KMS-11 (cell line): Measurements from ENCODE around the gene CTU2.

Source experiments
- H2AFZ ChIP-seq: fragments of 200-600 bp; sonication (generic); 2 replicates; pipeline ENCODE4 v1.6.1; 2016; ENCODE audit warnings: antibody characterized with exemption, mixed run types, low read depth
- H3K27ac ChIP-seq: fragments of 200-600 bp; sonication (generic); 2 replicates; pipeline ENCODE4 v1.6.1; 2016; ENCODE audit warnings: mild to moderate bottlenecking, mixed run types
- H3K27me3 ChIP-seq: fragments of 200-600 bp; sonication (generic); 2 replicates; pipeline ENCODE4 v1.6.1; 2017; ENCODE audit warnings: mild to moderate bottlenecking, low read depth, mixed run types, moderate library complexity; ENCODE audit not compliant: insufficient read depth
- H3K36me3 ChIP-seq: fragments of 200-600 bp; sonication (generic); 2 replicates; pipeline ENCODE4 v1.6.1; 2017; ENCODE audit warnings: mild to moderate bottlenecking, mixed run types; ENCODE audit not compliant: insufficient read depth
- H3K4me1 ChIP-seq: fragments of 200-600 bp; sonication (generic); 2 replicates; pipeline ENCODE4 v1.6.1; 2016; ENCODE audit warnings: mild to moderate bottlenecking, low read depth, mixed run types; ENCODE audit not compliant: poor library complexity, severe bottlenecking
- H3K4me2 ChIP-seq: fragments of 200-600 bp; sonication (generic); 2 replicates; pipeline ENCODE4 v1.7.0; 2016; ENCODE audit warnings: mild to moderate bottlenecking, mixed run types
- H3K4me3 ChIP-seq: fragments of 200-600 bp; sonication (generic); IDR thresholded peaks from 2 replicates; pipeline ENCODE4 v1.6.1; 2017; ENCODE audit warnings: low read depth, low read length, mixed read lengths; ENCODE audit not compliant: insufficient read depth
- H3K79me2 ChIP-seq: fragments of 200-600 bp; sonication (generic); 2 replicates; pipeline ENCODE4 v1.6.1; 2016; ENCODE audit warnings: low read depth, mixed run types; ENCODE audit not compliant: insufficient read depth
- H3K9ac ChIP-seq: fragments of 200-600 bp; sonication (generic); 2 replicates; pipeline ENCODE4 v1.6.1; 2016; ENCODE audit warnings: mild to moderate bottlenecking, mixed run types
- H4K20me1 ChIP-seq: fragments of 200-600 bp; sonication (generic); 2 replicates; pipeline ENCODE4 v1.6.1; 2016; ENCODE audit warnings: mild to moderate bottlenecking, mixed run types; ENCODE audit not compliant: insufficient read depth
- CTCF ChIP-seq: fragments of 200-600 bp; sonication (generic); conservative IDR thresholded peaks from 2 replicates; pipeline ENCODE4 v1.6.1; 2017; ENCODE audit warnings: low read depth, mild to moderate bottlenecking, antibody characterized with exemption, low read length, moderate library complexity, mixed read lengths

Gene CTU2

DNA sequence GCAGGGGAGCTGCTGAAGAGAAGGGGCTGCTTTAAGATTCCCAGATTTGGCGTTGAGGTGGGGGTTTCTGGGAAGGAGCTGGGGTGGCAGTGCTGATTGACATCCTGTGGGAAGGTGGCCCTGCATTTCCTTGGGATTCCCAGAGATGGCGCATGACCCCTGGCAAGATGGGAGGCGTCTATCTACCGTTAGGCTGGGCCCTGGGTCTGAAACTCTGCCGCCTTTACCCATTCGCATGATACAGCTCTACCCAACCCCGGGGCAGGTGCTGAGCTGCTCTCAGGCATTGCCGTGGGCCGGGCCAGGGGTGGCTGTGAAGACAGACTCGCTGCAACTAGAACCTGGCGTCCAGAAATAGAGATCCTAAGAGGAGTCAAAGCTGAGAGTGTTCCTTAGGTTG, 33.5 kb upstream of the CTU2 start:
- H4K20me1 ChIP-seq = no peaks in the 10 kb centered on the region
- H3K4me1 ChIP-seq = no peaks in the 10 kb centered on the region
- no peak for TF ChIP-seq CTCF
- H3K4me3 ChIP-seq = no peak overlapping the region
- no peak overlapping the region for H3K27ac ChIP-seq
- H3K27me3 ChIP-seq = no peaks in the 10 kb centered on the region
- H3K9ac ChIP-seq = no peak overlapping the region
- no peak overlapping the region for H2AFZ ChIP-seq
- H3K79me2 ChIP-seq = no peaks in the 10 kb centered on the region
- no peak overlapping the region for H3K4me2 ChIP-seq
- H3K36me3 ChIP-seq = no peaks in the 10 kb centered on the region

DNA sequence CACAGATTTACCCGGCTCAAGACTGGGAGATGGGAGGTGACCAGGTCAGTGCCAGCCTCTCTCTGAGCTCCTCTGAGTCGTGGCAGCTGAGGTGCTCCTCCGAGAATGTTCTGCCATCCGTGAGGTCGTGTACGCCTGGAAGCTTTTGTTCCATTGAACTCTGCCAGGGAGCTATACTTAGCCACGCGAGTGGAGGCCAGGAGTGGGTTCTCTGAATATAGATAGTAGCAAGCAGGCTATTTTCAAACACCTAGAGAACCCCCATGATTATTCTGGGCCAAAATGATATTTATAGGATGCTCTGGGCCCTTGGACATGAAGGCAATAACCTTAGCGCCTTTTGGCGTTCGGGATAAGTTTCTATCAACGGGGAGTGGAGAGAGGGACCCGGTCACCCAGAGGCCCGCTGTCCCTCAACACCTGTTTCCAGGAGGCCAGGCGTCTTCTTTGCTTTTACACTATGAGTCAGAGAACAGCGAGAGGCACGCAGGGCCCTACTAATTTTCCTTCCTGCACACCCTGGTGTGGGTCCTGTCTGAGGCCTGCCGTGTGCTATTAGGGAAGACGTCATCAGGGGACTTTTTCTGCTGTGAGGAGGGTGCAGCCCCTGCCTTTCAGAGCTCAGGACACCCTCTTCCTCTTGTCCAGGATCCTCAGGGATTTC, 32.5 kb upstream of the CTU2 start:
- Histone ChIP-seq H3K9ac (no peak overlapping the region), H4K20me1 (no peaks in the 10 kb centered on the region), H3K4me2 (no peak overlapping the region), H3K4me1 (no peaks in the 10 kb centered on the region), H3K36me3 (no peaks in the 10 kb centered on the region), H3K27ac (no peak overlapping the region), H2AFZ (no peak overlapping the region), H3K79me2 (no peaks in the 10 kb centered on the region), H3K27me3 (no peaks in the 10 kb centered on the region), H3K4me3 (no peak overlapping the region)
- no peak for TF ChIP-seq CTCF

DNA sequence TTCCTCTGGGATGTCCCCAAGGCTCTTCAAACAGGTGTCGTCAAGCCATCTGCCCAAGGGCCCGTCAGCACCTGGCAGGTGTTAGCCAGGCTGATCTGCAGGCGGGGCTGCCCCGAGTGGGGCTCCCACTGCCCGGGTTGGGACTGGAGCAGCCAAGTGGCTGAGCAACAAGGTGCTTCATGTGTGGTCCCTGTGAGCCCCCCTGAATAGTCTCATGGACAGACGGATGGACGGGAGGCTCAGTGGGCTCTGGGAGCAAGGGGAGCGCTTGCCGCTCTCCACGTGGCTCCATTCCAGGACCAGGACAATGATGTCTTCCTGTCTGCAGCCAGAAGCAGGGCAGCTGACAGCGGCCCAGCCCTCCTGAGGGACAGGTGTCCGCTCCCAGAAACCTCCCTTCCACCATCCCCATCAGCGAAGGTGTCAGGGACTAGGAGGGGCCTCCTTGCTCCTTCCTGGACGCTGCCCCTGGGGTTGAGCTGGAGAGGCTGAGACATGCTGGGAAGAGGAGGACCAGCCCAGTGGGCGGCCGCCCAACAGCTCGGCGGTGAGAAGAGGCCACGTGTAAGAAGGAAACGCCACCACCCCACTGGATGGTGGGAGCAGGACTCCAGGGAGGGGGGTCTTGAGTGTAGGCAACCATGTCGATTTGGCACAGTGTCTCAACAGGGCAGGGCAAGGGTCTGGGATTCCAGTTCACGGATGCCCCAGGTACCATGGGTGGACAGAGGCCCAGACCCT, 29.6 kb upstream of the CTU2 start:
- Histone ChIP-seq H3K4me1 (peaks cover 20% of the 10 kb centered on the region), H3K4me2 (no peak overlapping the region), H3K4me3 (no peak overlapping the region), H2AFZ (no peak overlapping the region), H3K27ac (no peak overlapping the region), H3K27me3 (no peaks in the 10 kb centered on the region), H3K9ac (no peak overlapping the region), H3K79me2 (no peaks in the 10 kb centered on the region), H3K36me3 (no peaks in the 10 kb centered on the region), H4K20me1 (no peaks in the 10 kb centered on the region)
- no peak for TF ChIP-seq CTCF

GRCh38 chr16:88677721-88678120, 28.6 kb upstream of the CTU2 start:
- H3K4me3 ChIP-seq = no peak overlapping the region

More at GRCh38 chr16:88677721-88678120, 28.6 kb upstream of the CTU2 start:
- Histone ChIP-seq H3K4me1 (peaks cover 30% of the 10 kb centered on the region), H3K36me3 (no peaks in the 10 kb centered on the region), H3K4me2 (no peak overlapping the region), H3K79me2 (no peaks in the 10 kb centered on the region), H3K27ac (no peak overlapping the region), H4K20me1 (no peaks in the 10 kb centered on the region), H3K27me3 (no peaks in the 10 kb centered on the region), H3K9ac (no peak overlapping the region), H2AFZ (no peak overlapping the region)
- TF ChIP-seq CTCF = no peak
